Parathyroid adenoma (tissue), 2 donors: ENCODE data around the gene CCDC171.

Experiments used
- H2AFZ ChIP-seq: fragments of 300-600 bp; sonication (generic); one replicate; pipeline ENCODE4 v1.7.0; 2017; ENCODE audit warnings: antibody characterized with exemption, mild to moderate bottlenecking
- H3K27ac ChIP-seq: fragments of 300-600 bp; sonication (generic); one replicate; pipeline ENCODE4 v1.7.0; 2017
- H3K27me3 ChIP-seq: fragments of 300-600 bp; sonication (generic); one replicate; pipeline ENCODE4 v1.7.0; 2017; ENCODE audit warnings: low read length; ENCODE audit not compliant: control insufficient read depth, insufficient read depth
- H3K36me3 ChIP-seq: fragments of 300-600 bp; sonication (generic); one replicate; pipeline ENCODE4 v1.7.0; 2017; ENCODE audit warnings: low read length; ENCODE audit not compliant: control insufficient read depth, insufficient read depth
- H3K4me1 ChIP-seq: fragments of 300-600 bp; sonication (generic); one replicate; pipeline ENCODE4 v1.7.0; 2017; ENCODE audit warnings: control low read depth
- H3K4me2 ChIP-seq: fragments of 300-600 bp; sonication (generic); one replicate; pipeline ENCODE4 v1.7.0; 2017; ENCODE audit warnings: low read length
- H3K4me3 ChIP-seq: fragments of 300-600 bp; sonication (generic); one replicate; pipeline ENCODE4 v1.7.0; 2017; ENCODE audit warnings: low read depth, low read length
- H3K79me2 ChIP-seq: fragments of 300-600 bp; sonication (generic); one replicate; pipeline ENCODE4 v1.7.0; 2017; ENCODE audit warnings: control low read depth
- H3K9ac ChIP-seq: fragments of 300-600 bp; sonication (generic); one replicate; pipeline ENCODE4 v1.7.0; 2017; ENCODE audit warnings: mild to moderate bottlenecking
- H3K9me3 ChIP-seq: fragments of 300-600 bp; sonication (generic); one replicate; pipeline ENCODE4 v1.7.0; 2017; ENCODE audit warnings: low read length; ENCODE audit not compliant: control insufficient read depth
- TF ChIP-seq, protein P1 (sequence below): fragments of 300-600 bp; sonication (generic); IDR thresholded peaks from one replicate; pipeline ENCODE4 v1.7.0; 2017; ENCODE audit warnings: antibody characterized with exemption, mild to moderate bottlenecking
- donor health status: primary hyperparathyroidism.

Gene CCDC171

DNA sequence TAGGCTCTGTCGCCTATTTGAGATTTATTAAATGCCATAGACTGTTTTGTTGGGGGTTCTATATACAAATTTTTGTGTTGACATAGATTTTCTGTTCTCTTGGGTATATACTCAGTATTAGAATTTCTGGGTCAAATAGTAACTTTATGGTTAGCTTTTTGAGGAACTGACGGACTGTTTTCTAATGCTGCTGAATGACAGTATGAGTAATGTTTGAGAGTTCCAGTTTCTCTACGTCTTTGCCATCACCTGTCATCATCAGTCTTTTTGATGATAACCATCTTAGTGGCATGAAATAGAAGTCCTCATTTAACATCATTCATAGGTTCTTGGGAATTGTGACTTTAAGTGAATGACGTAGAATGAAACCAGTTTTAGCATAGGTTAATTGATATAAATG is 60.1 kb downstream of the CCDC171 start:
- Histone ChIP-seq H3K27me3 (no peaks in the 10 kb centered on the region), H3K9ac (no peak overlapping the region), H3K27ac (no peak overlapping the region), H3K4me3 (no peak overlapping the region), H3K9me3 (no peaks in the 10 kb centered on the region), H3K36me3 (no peaks in the 10 kb centered on the region), H3K4me2 (no peak overlapping the region), H3K79me2 (no peaks in the 10 kb centered on the region), H3K4me1 (no peaks in the 10 kb centered on the region), H2AFZ (no peak overlapping the region)
- TF ChIP-seq, protein P1, sequence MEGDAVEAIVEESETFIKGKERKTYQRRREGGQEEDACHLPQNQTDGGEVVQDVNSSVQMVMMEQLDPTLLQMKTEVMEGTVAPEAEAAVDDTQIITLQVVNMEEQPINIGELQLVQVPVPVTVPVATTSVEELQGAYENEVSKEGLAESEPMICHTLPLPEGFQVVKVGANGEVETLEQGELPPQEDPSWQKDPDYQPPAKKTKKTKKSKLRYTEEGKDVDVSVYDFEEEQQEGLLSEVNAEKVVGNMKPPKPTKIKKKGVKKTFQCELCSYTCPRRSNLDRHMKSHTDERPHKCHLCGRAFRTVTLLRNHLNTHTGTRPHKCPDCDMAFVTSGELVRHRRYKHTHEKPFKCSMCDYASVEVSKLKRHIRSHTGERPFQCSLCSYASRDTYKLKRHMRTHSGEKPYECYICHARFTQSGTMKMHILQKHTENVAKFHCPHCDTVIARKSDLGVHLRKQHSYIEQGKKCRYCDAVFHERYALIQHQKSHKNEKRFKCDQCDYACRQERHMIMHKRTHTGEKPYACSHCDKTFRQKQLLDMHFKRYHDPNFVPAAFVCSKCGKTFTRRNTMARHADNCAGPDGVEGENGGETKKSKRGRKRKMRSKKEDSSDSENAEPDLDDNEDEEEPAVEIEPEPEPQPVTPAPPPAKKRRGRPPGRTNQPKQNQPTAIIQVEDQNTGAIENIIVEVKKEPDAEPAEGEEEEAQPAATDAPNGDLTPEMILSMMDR, result no peak

DNA sequence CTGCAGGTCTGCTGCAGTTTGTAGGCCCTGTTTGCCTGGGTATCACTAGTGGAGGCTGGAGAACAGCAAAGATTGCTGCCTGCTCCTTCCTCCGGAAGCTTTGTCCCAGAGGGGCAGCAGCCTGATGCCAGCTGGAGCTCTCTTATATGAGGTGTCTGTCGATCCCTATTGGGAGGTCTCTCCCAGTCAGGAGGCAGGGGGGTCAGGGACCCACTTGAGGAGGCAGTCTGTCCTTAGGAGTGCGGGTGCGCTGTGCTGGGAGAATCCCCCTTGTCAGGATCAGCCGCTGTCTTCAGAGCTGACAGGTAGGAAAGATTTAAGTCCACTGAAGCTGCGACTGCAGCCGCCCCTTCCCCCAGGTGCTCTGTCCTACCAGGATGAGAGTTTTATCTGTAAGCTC is 64.9 kb downstream of the CCDC171 start:
- H3K27me3 ChIP-seq, result no peaks in the 10 kb centered on the region
- H3K79me2 ChIP-seq, result no peaks in the 10 kb centered on the region
- H3K9me3 ChIP-seq, result no peaks in the 10 kb centered on the region
- H3K4me2 ChIP-seq, result no peak overlapping the region
- H3K36me3 ChIP-seq, result no peaks in the 10 kb centered on the region
- H3K9ac ChIP-seq, result no peak overlapping the region
- no peak overlapping the region for H3K27ac ChIP-seq
- H3K4me1 ChIP-seq, result no peaks in the 10 kb centered on the region
- TF ChIP-seq, protein P1, result no peak
- no peak overlapping the region for H3K4me3 ChIP-seq
- H2AFZ ChIP-seq, result no peak overlapping the region

DNA sequence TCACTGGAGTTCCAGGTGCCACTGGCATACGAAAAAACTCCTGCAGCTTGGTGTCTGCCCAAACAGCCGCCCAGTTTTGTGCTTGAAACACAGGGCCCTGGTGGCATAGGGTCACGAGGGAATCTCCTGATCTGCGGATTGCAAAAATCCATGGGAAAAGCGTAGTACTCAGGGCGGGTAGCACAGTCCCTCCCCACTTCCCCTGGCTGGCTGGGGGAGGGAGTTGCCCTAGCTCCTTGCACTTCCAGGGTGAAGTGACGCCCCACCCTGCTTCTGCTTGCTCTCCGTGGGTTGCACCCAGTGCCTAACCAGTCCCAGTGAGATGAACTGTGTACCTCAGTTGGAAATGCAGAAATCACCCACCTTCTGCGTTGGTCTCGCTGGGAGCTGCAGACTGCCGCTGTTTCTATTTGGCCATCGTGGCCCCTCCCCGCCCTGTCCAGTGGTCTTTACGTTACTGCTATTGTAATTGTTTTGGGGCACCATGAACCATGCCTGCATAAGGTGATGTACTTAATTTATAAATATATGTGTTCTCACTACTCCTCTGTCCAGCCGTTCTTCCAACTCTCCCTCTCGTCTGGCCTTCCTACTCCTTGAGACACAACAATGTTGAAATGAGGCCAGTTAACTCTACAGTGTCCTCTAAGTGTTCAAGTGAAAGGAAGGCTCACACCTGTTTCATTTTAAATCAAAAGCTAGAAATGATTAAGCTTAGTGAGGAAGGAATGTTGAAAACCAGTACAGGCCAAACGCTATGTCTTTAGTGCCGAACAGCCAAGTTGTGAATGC is 65.9 kb downstream of the CCDC171 start:
- H3K4me2 ChIP-seq, result no peak overlapping the region
- no peak overlapping the region for H3K4me3 ChIP-seq
- H3K9ac ChIP-seq, result no peak overlapping the region
- no peaks in the 10 kb centered on the region for H3K79me2 ChIP-seq
- no peak overlapping the region for H2AFZ ChIP-seq
- no peaks in the 10 kb centered on the region for H3K4me1 ChIP-seq
- H3K9me3 ChIP-seq, result no peaks in the 10 kb centered on the region
- H3K27ac ChIP-seq, result no peak overlapping the region
- H3K36me3 ChIP-seq, result no peaks in the 10 kb centered on the region
- TF ChIP-seq, protein P1, result no peak
- H3K27me3 ChIP-seq, result no peaks in the 10 kb centered on the region

DNA sequence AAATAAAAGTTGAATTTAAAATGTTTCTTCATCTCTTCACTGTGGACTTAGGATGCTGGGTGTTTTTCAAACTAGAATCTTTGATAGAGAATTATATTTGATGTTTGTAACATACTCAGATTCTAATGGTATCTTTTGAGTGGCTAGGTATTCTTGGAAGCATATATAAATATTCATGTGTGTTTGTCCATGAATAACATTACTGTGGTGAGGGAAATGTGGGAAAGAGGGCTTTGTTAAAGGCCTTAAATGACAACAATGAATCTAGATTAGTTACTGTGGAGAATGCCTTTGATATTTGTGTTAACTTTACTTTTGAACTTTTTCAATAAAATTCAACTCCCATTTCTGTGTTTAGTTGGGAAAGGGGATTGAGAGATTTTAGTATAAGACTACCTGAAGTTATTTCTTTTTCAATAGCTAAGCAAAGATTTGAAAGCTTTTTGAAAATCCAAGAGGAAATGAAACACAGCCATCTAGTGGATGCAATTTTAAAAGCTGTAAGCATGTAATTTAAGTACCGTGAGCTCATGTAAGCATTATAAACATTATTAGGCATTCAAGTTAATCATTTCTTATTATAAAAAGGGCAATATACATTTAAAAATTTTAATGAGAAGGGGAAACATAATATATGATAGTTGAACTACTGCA is 69.6 kb downstream of the CCDC171 start:
- H3K9me3 ChIP-seq, result no peaks in the 10 kb centered on the region
- H3K27me3 ChIP-seq, result no peaks in the 10 kb centered on the region
- no peaks in the 10 kb centered on the region for H3K4me1 ChIP-seq
- H3K4me2 ChIP-seq, result no peak overlapping the region
- H3K9ac ChIP-seq, result no peak overlapping the region
- H3K36me3 ChIP-seq, result no peaks in the 10 kb centered on the region
- no peak overlapping the region for H2AFZ ChIP-seq
- H3K4me3 ChIP-seq, result no peak overlapping the region
- H3K79me2 ChIP-seq, result no peaks in the 10 kb centered on the region
- TF ChIP-seq, protein P1, result no peak
- H3K27ac ChIP-seq, result no peak overlapping the region

DNA sequence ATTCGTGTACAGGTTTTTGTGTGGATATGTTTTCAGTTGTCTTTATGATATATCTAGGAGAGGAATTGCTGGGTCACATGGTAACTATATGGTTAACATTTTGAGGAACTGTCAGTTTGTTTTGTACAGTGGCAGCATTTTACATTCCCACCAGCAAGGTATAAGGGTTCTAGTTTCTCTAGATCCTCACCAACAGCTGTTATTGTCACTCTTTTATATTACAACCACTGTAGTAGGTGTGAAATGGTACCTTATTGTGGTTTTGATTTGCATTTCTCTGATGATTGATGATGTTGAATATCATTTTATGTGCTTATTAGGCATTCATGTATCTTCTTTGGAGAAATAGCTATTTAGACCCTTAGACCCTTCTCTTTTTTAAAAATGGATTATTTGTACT is 82.9 kb downstream of the CCDC171 start:
- H3K9me3 ChIP-seq, result no peaks in the 10 kb centered on the region
- H3K36me3 ChIP-seq, result no peaks in the 10 kb centered on the region
- H3K9ac ChIP-seq, result no peak overlapping the region
- TF ChIP-seq, protein P1, result no peak
- no peak overlapping the region for H2AFZ ChIP-seq
- no peak overlapping the region for H3K27ac ChIP-seq
- no peak overlapping the region for H3K4me2 ChIP-seq
- no peak overlapping the region for H3K4me3 ChIP-seq
- no peaks in the 10 kb centered on the region for H3K4me1 ChIP-seq
- H3K27me3 ChIP-seq, result no peaks in the 10 kb centered on the region
- H3K79me2 ChIP-seq, result no peaks in the 10 kb centered on the region
